ENCODE results near the gene CPED1.
"Not testable (repeated sequence)": the region's sequence is repeated elsewhere in the genome, so short reads cannot be mapped to it uniquely, and the experiment has no call there.

The CPED1 gene

GRCh38 chr7:121294448-121294992 is 306.0 kb downstream of the CPED1 start:
- no peak for DNase-seq

- DNase-seq = no peak
Measured at GRCh38 chr7:121297843-121298242, 309.3 kb downstream of the CPED1 start.

- DNase-seq = no peak
Measured at GRCh38 chr7:121298831-121299239, 310.3 kb downstream of the CPED1 start.

- DNase-seq = no peak
Measured at GRCh38 chr7:121300685-121301420, 312.3 kb downstream of the CPED1 start.

GRCh38 chr7:121301446-121302213 is 313.1 kb downstream of the CPED1 start:
- no peak for DNase-seq

- DNase-seq = no peak
Measured at GRCh38 chr7:121302214-121302745, 313.8 kb downstream of the CPED1 start.

GRCh38 chr7:121303422-121304101 is 315.1 kb downstream of the CPED1 start:
- DNase-seq = no peak

- no peak for DNase-seq
Measured at GRCh38 chr7:121304102-121304658, 315.7 kb downstream of the CPED1 start.

- DNase-seq = no peak
Measured at GRCh38 chr7:121305109-121305508, 316.6 kb downstream of the CPED1 start.

GRCh38 chr7:121306565-121306964 is 318.1 kb downstream of the CPED1 start:
- DNase-seq = no peak

- DNase-seq = no peak
Measured at GRCh38 chr7:121307021-121307574, 318.6 kb downstream of the CPED1 start.

- no peak for DNase-seq
Measured at GRCh38 chr7:121313220-121313792, 324.8 kb downstream of the CPED1 start.

- DNase-seq = no peak
Measured at GRCh38 chr7:121313793-121314676, 325.5 kb downstream of the CPED1 start.

- not testable (repeated sequence) for DNase-seq
Measured at GRCh38 chr7:121315170-121315569, 326.7 kb downstream of the CPED1 start.

- no peak for DNase-seq
Measured at GRCh38 chr7:121322460-121322859, 333.9 kb downstream of the CPED1 start.

- no peak for DNase-seq
Measured at GRCh38 chr7:121323515-121324302, 335.2 kb downstream of the CPED1 start.

GRCh38 chr7:121327671-121328070 is 339.2 kb downstream of the CPED1 start:
- DNase-seq = no peak

GRCh38 chr7:121328508-121329190 is 340.1 kb downstream of the CPED1 start, which contains the start of gene WNT16:
WNT16 (plus strand) TSS chr7:121329000; CDS start chr7:121329293, 293 bp downstream.
- DNase-seq = no peak
